ENCODE data around the gene ZDHHC15. TPM values are rescaled to one million over a fixed set of nuclear protein-coding genes. Genes with fewer than 3 reads are reported as not detected.
A peak's percentile ranks its signal among the peaks of the same experiment; 100 is the strongest.
"Not testable (repeated sequence)": the region's sequence is repeated elsewhere in the genome, so short reads cannot be mapped to it uniquely, and the experiment has no call there.

ZDHHC15 gene, protein sequence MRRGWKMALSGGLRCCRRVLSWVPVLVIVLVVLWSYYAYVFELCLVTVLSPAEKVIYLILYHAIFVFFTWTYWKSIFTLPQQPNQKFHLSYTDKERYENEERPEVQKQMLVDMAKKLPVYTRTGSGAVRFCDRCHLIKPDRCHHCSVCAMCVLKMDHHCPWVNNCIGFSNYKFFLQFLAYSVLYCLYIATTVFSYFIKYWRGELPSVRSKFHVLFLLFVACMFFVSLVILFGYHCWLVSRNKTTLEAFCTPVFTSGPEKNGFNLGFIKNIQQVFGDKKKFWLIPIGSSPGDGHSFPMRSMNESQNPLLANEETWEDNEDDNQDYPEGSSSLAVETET
- total RNA-seq (1 to 10 TPM; 3.1 to 4.8 TPM), polyA plus RNA-seq (1 to 10 TPM in 1 of 2 donors, under 1 TPM in 1; 0.88 to 1.6 TPM)
- long read RNA-seq, donor 1, full-length matches to known transcripts, result 6 of 13 reads
- long read RNA-seq, donor 1, partial matches to known transcripts, result 0 of 13 reads
- long read RNA-seq, donor 1, other reads (novel, unspliced or antisense), result 7 of 13 reads
- long read RNA-seq, donor 2, partial matches to known transcripts, result 1 of 5 reads
- long read RNA-seq, donor 2, other reads (novel, unspliced or antisense), result 4 of 5 reads

DNA sequence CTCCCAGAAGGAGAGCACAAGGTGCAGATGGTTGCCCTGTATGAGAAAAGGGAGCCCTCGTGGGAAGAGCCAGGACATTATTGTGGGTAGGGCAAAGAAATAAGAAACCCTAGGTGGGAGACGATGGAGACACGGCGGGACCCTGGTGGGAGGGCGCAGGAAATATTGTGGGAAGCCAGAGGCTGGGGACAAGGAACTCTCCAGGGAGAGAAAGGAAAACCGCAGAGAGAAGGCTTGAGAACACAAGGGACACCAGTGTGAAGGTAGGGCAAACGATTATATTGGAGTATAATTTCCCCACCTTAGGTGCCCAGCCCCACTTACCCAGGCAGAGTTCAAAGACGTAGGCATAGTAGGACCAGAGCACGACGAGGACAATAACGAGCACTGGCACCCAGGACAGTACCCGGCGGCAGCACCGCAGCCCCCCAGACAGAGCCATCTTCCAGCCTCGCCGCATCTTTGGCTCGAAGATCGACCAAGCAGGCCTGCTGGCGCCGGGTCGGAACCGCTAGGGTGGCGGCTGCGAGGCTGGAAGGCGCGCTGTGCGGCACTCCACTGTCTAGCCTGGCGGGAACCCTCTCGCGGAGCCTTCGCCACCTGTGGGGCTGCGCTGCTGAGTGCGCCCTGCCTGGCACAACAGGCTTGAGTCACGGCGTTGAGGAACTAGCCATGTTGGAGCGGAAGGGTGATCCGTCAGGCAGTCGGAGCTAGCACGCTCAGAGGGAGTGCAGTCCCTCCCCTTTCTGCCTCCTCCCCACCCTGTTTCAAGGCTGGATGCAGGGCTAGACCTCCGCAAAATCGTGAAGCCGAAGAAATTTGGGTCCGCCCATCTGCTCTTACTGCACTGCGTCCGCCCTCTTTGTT, at the start of gene ZDHHC15:
Gene ZDHHC15, minus strand, starts transcription at position 473 of the 867 bp plus-strand sequence. Its CDS starts 13 bp downstream, at position 460.
- Histone ChIP-seq H3K27me3 (ENCODE audit: control insufficient read depth in 1 of 2, insufficient read depth in 2 of 2, low read length in 1 of 2) (no peaks in the 10 kb centered on the region), H3K36me3 (ENCODE audit: control insufficient read depth in 1 of 2, insufficient read depth in 2 of 2, low read length in 1 of 2) (no peaks in the 10 kb centered on the region), H3K4me1 (ENCODE audit: control insufficient read depth in 1 of 2, insufficient read depth in 2 of 2, low read length in 2 of 2) (no peaks in the 10 kb centered on the region), H3K9me3 (ENCODE audit: control insufficient read depth, low read length) (no peaks in the 10 kb centered on the region), H3K4me3 (ENCODE audit: low read length in 2 of 2) (peak within 1 kb of the TSS; percentile 55 to 82), H3K27ac (ENCODE audit: low read depth in 1 of 2, low read length in 2 of 2) (peak within 1 kb of the TSS; percentile 14 to 75)
- intact Hi-C loops (cut with DNase I), result loop anchor here in 1 of 2 donors (10.0 kb wide), 1 partner anchor 248 kb away; the partner anchor contains the start of gene UPRT
- peak; percentile 75 to 88 for DNase-seq
- ATAC-seq (ENCODE audit: low FRiP score), result peak; percentile 90
- WGBS, 2 donors, result 1 to 32% methylated on average over 35 to 45 of the region's 45 CpGs

DNA sequence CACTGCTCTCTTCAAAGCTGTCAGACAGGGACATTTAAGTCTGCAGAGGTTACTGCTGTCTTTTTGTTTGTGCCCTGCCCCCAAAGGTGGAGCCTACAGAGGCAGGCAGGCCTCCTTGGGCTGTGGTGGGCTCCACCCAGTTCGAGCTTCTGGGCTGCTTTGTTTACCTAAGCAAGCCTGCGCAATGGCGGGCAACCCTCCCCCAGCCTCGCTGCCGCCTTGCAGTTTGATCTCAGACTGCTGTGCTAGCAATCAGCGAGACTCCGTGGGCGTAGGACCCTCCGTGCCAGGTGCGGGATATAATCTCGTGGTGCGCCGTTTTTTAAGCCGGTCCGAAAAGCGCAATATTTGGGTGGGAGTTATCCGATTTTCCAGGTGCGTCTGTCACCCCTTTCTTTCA, 37.7 kb upstream of the ZDHHC15 start:
- H3K4me3 ChIP-seq (ENCODE audit: low read length in 2 of 2); H3K9me3 ChIP-seq (ENCODE audit: control insufficient read depth, low read length); H3K27me3 ChIP-seq (ENCODE audit: control insufficient read depth in 1 of 2, insufficient read depth in 2 of 2, low read length in 1 of 2); H3K4me1 ChIP-seq (ENCODE audit: control insufficient read depth in 1 of 2, insufficient read depth in 2 of 2, low read length in 2 of 2); H3K27ac ChIP-seq (ENCODE audit: low read depth in 1 of 2, low read length in 2 of 2); H3K36me3 ChIP-seq (ENCODE audit: control insufficient read depth in 1 of 2, insufficient read depth in 2 of 2, low read length in 1 of 2); DNase-seq; ATAC-seq (ENCODE audit: low FRiP score); intact Hi-C loops (cut with DNase I): not testable (repeated sequence)
- WGBS, 2 donors, result 94 to 96% methylated on average over 13 to 18 of the region's 18 CpGs

- Histone ChIP-seq H3K27ac (ENCODE audit: low read depth in 1 of 2, low read length in 2 of 2) (no peak overlapping the region), H3K9me3 (ENCODE audit: control insufficient read depth, low read length) (no peaks in the 10 kb centered on the region)
Measured at GRCh38 chrX:75547783-75548182, 24.9 kb upstream of the ZDHHC15 start.

DNA sequence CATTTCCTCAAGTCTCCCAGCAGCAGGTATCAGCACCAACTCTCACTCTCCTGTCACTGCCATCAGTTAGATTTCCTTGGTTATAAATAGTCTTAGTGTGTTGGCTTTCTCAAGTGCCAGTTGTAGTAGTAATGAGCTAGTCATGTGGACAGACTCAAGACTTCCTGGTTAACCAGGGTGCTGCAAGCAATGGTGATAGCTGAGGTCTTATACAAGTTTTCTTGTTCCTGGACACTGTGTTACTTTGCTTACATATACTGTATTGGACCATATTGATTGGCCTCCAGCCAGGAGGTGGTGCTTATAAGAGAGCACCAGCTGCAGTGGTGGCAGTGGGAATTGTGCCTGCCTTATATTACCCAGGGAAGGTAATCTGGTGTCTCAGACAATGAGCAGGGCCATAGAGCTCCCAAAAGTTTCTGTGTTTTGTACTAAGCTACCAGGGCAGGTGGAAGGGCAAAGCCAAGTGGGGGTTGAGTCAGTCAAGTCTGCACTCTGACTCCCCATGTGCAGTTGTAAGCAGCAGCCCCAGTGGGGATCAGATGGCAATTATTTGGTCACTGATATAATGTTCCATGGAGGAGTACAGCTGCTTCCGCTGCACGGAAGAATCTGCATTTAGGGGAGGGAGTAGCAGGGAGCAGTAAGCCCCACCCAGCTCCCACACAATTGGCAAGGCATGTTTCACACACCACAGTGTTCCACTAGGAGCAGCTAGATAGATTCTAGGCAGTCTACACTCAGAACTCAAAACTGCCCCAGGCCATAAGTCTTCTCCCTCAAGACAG, 24.1 kb upstream of the ZDHHC15 start:
- Histone ChIP-seq H3K36me3 (ENCODE audit: control insufficient read depth in 1 of 2, insufficient read depth in 2 of 2, low read length in 1 of 2) (no peaks in the 10 kb centered on the region), H3K9me3 (ENCODE audit: control insufficient read depth, low read length) (no peaks in the 10 kb centered on the region), H3K27ac (ENCODE audit: low read depth in 1 of 2, low read length in 2 of 2) (no peak overlapping the region), H3K4me3 (ENCODE audit: low read length in 2 of 2) (no peak overlapping the region), H3K27me3 (ENCODE audit: control insufficient read depth in 1 of 2, insufficient read depth in 2 of 2, low read length in 1 of 2) (no peaks in the 10 kb centered on the region), H3K4me1 (ENCODE audit: control insufficient read depth in 1 of 2, insufficient read depth in 2 of 2, low read length in 2 of 2) (peaks cover 0 to 1% of the 10 kb centered on the region in 2 donors)
- intact Hi-C loops (cut with DNase I), result loop anchor here (10.0 kb wide), 2 partner anchors 48 to 622 kb away; partner anchors contain the start of gene NEXMIF (in 1 of the 2)
- no peak for DNase-seq
- peak; percentile 29 for ATAC-seq (ENCODE audit: low FRiP score)
- 57 to 59% methylated on average over 2 of the region's 2 CpGs for WGBS, 2 donors

More at GRCh38 chrX:75547783-75548182, 24.9 kb upstream of the ZDHHC15 start:
- intact Hi-C loops (cut with DNase I), result loop anchor here (10.0 kb wide), 2 partner anchors 47 to 623 kb away; partner anchors contain the start of gene NEXMIF (in 1 of the 2)
- Histone ChIP-seq H3K36me3 (ENCODE audit: control insufficient read depth in 1 of 2, insufficient read depth in 2 of 2, low read length in 1 of 2) (no peaks in the 10 kb centered on the region), H3K27me3 (ENCODE audit: control insufficient read depth in 1 of 2, insufficient read depth in 2 of 2, low read length in 1 of 2) (no peaks in the 10 kb centered on the region), H3K4me1 (ENCODE audit: control insufficient read depth in 1 of 2, insufficient read depth in 2 of 2, low read length in 2 of 2) (peaks cover 0 to 1% of the 10 kb centered on the region in 2 donors), H3K4me3 (ENCODE audit: low read length in 2 of 2) (no peak overlapping the region)
- peak; percentile 52 for ATAC-seq (ENCODE audit: low FRiP score)
- DNase-seq, result peak; percentile 82
- 13 to 39% methylated on average over 3 of the region's 3 CpGs for WGBS, 2 donors

DNA sequence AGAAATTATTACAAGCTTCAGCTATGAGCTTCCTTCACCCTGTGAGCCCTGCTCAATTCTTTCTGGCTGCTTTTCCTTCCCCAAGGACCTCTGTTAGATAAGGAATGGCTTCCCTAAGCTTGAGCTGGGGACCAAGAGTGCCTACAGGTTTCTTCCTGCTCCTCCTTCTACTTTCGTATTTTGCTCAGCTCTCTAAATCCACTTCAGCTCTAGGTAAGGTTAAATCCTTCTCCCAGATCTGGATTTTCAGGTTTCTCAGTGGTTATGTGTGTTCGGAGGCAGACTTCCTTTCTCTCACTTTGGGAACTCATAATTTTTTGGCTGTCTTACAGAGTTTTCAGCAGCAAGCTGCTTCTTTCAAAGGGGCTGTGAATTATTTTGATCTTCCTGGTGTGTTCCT, 21.9 kb upstream of the ZDHHC15 start:
- 8 to 26% methylated on average over 2 of the region's 2 CpGs for WGBS, 2 donors
- no peak overlapping the region for H3K4me3 ChIP-seq (ENCODE audit: low read length in 2 of 2)
- intact Hi-C loops (cut with DNase I), result loop anchor here (10.0 kb wide), 2 partner anchors 50 to 620 kb away; partner anchors contain the start of gene NEXMIF (in 1 of the 2)
- no peaks in the 10 kb centered on the region for H3K27me3 ChIP-seq (ENCODE audit: control insufficient read depth in 1 of 2, insufficient read depth in 2 of 2, low read length in 1 of 2)
- ATAC-seq (ENCODE audit: low FRiP score), result no peak
- H3K36me3 ChIP-seq (ENCODE audit: control insufficient read depth in 1 of 2, insufficient read depth in 2 of 2, low read length in 1 of 2), result no peaks in the 10 kb centered on the region
- DNase-seq, result no peak
- H3K4me1 ChIP-seq (ENCODE audit: control insufficient read depth in 1 of 2, insufficient read depth in 2 of 2, low read length in 2 of 2), result peaks cover 0 to 1% of the 10 kb centered on the region in 2 donors
- no peaks in the 10 kb centered on the region for H3K9me3 ChIP-seq (ENCODE audit: control insufficient read depth, low read length)
- peak overlapping the region in 1 of 2 donors; percentile 50 for H3K27ac ChIP-seq (ENCODE audit: low read depth in 1 of 2, low read length in 2 of 2)

DNA sequence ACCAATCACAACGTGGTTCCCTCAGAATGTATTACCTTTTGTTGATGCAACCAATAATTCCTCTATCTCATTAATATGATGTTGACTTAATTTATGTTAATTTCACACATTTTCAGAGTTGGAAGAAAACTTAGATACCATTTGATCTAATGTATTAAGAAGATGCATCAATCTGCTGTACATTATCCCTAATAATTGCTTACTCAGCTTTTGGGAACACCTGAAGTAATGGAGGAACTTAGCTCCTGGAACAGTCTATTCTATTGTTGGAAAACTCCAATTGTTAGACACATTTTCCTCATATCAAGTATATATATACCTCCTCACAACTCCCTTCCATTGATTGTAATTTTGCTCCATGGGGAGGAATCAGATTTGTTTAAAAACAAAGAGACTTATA, 38.9 kb downstream of the ZDHHC15 start:
- no peak for ATAC-seq (ENCODE audit: low FRiP score)
- Histone ChIP-seq H3K27ac (ENCODE audit: low read depth in 1 of 2, low read length in 2 of 2) (no peak overlapping the region), H3K4me1 (ENCODE audit: control insufficient read depth in 1 of 2, insufficient read depth in 2 of 2, low read length in 2 of 2) (no peaks in the 10 kb centered on the region), H3K36me3 (ENCODE audit: control insufficient read depth in 1 of 2, insufficient read depth in 2 of 2, low read length in 1 of 2) (no peaks in the 10 kb centered on the region), H3K27me3 (ENCODE audit: control insufficient read depth in 1 of 2, insufficient read depth in 2 of 2, low read length in 1 of 2) (no peaks in the 10 kb centered on the region), H3K4me3 (ENCODE audit: low read length in 2 of 2) (no peak overlapping the region), H3K9me3 (ENCODE audit: control insufficient read depth, low read length) (no peaks in the 10 kb centered on the region)
- 39 to 88% methylated on average over 1 of the region's 1 CpG for WGBS, 2 donors
- no peak for DNase-seq
- intact Hi-C loops (cut with DNase I), result no loop called here

- DNase-seq; H3K27ac ChIP-seq (ENCODE audit: low read depth in 1 of 2, low read length in 2 of 2); H3K27me3 ChIP-seq (ENCODE audit: control insufficient read depth in 1 of 2, insufficient read depth in 2 of 2, low read length in 1 of 2); intact Hi-C loops (cut with DNase I); H3K36me3 ChIP-seq (ENCODE audit: control insufficient read depth in 1 of 2, insufficient read depth in 2 of 2, low read length in 1 of 2); H3K9me3 ChIP-seq (ENCODE audit: control insufficient read depth, low read length); H3K4me1 ChIP-seq (ENCODE audit: control insufficient read depth in 1 of 2, insufficient read depth in 2 of 2, low read length in 2 of 2); H3K4me3 ChIP-seq (ENCODE audit: low read length in 2 of 2); ATAC-seq (ENCODE audit: low FRiP score): not testable (repeated sequence)
Measured at GRCh38 chrX:75461780-75462179, 61.1 kb downstream of the ZDHHC15 start.

Measured in aorta (tissue), 5 donors.